Right atrium auricular region (tissue), 2 donors: ENCODE data around the gene MRM3. TPM values are rescaled to one million over a fixed set of nuclear protein-coding genes. Genes with fewer than 3 reads are reported as not detected.

Source experiments
- DNase-seq: peaks from one replicate; pipeline ENCODE4 v3.0.0-alpha.2; 2019; ENCODE audit warnings: low spot score
- H3K27ac ChIP-seq, 2 donors: fragments of 200-600 bp; sonication (generic); 1 replicate in 1 of 2; 2 replicates in 1 of 2; pipeline ENCODE4 v1.5.1; 2016 to 2019
- H3K27me3 ChIP-seq, 2 donors: fragments of 200-600 bp; sonication (generic); one replicate each; pipeline versions ENCODE4 v1.5.1 to v1.6.0; 2017 to 2019
- H3K36me3 ChIP-seq: fragments of 200-600 bp; sonication (generic); one replicate; pipeline ENCODE4 v1.5.1; 2016
- H3K4me1 ChIP-seq, 2 donors: fragments of 200-600 bp; sonication (generic); one replicate each; pipeline versions ENCODE4 v1.5.1 to v1.6.0; 2017 to 2019
- H3K4me3 ChIP-seq, 2 donors: fragments of 200-600 bp; sonication (generic); 1 replicate in 1 of 2; 2 replicates in 1 of 2; pipeline ENCODE4 v1.5.1; 2017 to 2019; ENCODE audit warnings: mild to moderate bottlenecking in 1 of 2, moderate library complexity in 1 of 2
- H3K9me3 ChIP-seq, 2 donors: fragments of 200-600 bp; sonication (generic); one replicate each; pipeline ENCODE4 v1.5.1; 2019
- total RNA-seq, 2 donors: library from RNA; depleted of rRNA; stranded (reverse); fragments of >200 nt; gene quantifications; one replicate each; pipeline ENCODE4 v1.1.0, GENCODE V29; 2016
- TF ChIP-seq, protein P1 (sequence below), 2 donors: fragments of 200-600 bp; sonication (generic); IDR thresholded peaks; one replicate each; pipeline ENCODE4 v1.5.1; 2019; ENCODE audit warnings: antibody characterized with exemption in 2 of 2

MRM3 gene
- total RNA-seq, 2 donors from 2014 or later, result 15.4 to 21.8 TPM

DNA sequence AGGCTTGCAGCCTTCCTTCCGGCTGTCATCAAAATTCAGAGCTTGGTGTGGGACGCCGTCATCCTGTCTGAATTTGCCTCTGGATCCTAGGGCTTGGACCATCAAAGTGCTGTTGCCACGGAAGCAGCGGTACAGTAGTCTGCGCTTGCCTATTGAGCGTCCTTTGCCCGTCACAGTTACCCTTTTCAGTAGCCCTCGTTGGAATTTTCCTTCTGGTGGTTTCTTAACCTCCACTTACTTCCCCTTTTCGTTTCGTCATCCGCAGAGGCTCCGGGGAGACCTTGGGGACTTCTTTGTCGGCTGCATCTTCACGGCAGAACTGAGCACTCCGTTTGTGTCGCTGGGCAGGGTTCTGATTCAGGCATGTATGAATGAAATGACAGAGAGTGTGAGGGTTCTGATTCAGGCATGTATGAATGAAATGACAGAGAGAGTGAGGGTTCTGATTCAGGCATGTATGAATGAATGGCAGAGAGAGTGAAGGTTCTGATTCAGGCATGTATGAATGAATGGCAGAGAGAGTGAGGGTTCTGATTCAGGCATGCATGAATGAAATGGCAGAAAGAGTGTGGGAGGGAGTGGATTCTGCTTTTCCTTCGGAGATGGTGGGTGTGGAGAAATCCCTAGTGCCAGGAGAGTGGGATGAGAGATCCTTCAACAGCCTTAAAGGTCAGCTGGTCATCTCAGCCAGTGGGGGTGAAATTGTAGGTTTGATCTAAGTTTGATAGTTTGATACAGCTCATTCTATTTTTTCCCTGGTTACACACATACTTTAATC is 41.7 kb upstream of the MRM3 start:
- Histone ChIP-seq H3K4me3 (no peak overlapping the region), H3K27me3 (no peaks in the 10 kb centered on the region), H3K9me3 (no peaks in the 10 kb centered on the region), H3K27ac (no peak overlapping the region), H3K36me3 (peaks cover 54% of the 10 kb centered on the region), H3K4me1 (no peaks in the 10 kb centered on the region)
- DNase-seq, result no peak
- TF ChIP-seq, protein P1, sequence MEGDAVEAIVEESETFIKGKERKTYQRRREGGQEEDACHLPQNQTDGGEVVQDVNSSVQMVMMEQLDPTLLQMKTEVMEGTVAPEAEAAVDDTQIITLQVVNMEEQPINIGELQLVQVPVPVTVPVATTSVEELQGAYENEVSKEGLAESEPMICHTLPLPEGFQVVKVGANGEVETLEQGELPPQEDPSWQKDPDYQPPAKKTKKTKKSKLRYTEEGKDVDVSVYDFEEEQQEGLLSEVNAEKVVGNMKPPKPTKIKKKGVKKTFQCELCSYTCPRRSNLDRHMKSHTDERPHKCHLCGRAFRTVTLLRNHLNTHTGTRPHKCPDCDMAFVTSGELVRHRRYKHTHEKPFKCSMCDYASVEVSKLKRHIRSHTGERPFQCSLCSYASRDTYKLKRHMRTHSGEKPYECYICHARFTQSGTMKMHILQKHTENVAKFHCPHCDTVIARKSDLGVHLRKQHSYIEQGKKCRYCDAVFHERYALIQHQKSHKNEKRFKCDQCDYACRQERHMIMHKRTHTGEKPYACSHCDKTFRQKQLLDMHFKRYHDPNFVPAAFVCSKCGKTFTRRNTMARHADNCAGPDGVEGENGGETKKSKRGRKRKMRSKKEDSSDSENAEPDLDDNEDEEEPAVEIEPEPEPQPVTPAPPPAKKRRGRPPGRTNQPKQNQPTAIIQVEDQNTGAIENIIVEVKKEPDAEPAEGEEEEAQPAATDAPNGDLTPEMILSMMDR (IDR thresholded peaks at IDR 0.05), result no peak

- no peak for DNase-seq
- TF ChIP-seq, protein P1 (IDR thresholded peaks at IDR 0.05), result no peak
- H3K27me3 ChIP-seq, result no peaks in the 10 kb centered on the region
- H3K36me3 ChIP-seq, result peaks cover 72% of the 10 kb centered on the region
- no peak overlapping the region for H3K4me3 ChIP-seq
- no peaks in the 10 kb centered on the region for H3K4me1 ChIP-seq
- no peaks in the 10 kb centered on the region for H3K9me3 ChIP-seq
- H3K27ac ChIP-seq, result no peak overlapping the region
Measured at GRCh38 chr17:742147-742793, 39.9 kb upstream of the MRM3 start.

DNA sequence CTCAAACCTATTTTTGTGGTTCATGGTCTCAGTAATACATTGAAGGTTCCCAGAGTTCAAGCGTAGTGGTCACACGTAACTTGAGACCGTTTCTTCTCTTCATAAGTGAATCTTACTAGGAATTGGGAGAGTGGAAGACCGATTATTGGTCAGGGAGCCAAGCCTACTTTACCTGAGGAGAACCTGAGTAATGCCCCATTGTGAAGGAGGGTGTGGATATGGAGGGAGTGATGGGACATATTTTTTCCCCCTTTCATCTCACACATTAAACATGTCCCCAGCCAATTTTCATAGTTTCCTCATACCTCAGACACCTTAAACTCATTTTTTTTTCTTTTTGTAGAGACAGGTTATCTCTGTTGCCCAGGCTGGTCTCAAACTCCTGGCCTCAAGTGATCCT is 39.0 kb upstream of the MRM3 start:
- DNase-seq, result no peak
- Histone ChIP-seq H3K4me1 (no peaks in the 10 kb centered on the region), H3K27ac (no peak overlapping the region), H3K4me3 (no peak overlapping the region), H3K36me3 (peaks cover 78% of the 10 kb centered on the region), H3K9me3 (no peaks in the 10 kb centered on the region), H3K27me3 (no peaks in the 10 kb centered on the region)
- TF ChIP-seq, protein P1 (IDR thresholded peaks at IDR 0.05), result no peak

GRCh38 chr17:744937-745336 is 37.2 kb upstream of the MRM3 start:
- no peaks in the 10 kb centered on the region for H3K9me3 ChIP-seq
- H3K36me3 ChIP-seq, result peaks cover 72% of the 10 kb centered on the region
- no peak overlapping the region for H3K27ac ChIP-seq
- no peak for DNase-seq
- H3K4me1 ChIP-seq, result no peaks in the 10 kb centered on the region
- TF ChIP-seq, protein P1 (IDR thresholded peaks at IDR 0.05), result no peak
- no peaks in the 10 kb centered on the region for H3K27me3 ChIP-seq
- H3K4me3 ChIP-seq, result no peak overlapping the region

DNA sequence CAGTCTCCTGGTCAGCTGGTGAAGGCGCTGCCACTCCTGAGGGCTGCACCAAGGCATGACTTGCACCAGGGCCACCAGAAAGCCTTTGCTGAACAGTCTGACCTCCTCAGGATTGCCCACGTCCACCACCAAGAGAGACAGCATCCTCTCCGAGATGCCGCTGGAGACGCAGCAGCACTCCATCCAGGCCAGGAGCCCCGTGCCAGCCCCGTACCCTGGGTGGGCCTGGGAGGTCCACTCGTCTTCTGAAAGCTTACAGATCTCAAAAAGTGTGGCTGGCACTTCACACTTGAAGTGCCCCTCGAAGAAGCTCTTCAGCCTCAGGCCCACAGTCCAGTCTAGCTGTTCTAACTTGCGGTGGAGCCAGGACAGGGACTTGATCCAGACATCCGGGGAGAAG is 36.7 kb upstream of the MRM3 start:
- Histone ChIP-seq H3K36me3 (peaks cover 68% of the 10 kb centered on the region), H3K27me3 (no peaks in the 10 kb centered on the region), H3K4me1 (peaks cover 0 to 2% of the 10 kb centered on the region in 2 donors), H3K27ac (no peak overlapping the region), H3K9me3 (no peaks in the 10 kb centered on the region), H3K4me3 (no peak overlapping the region)
- TF ChIP-seq, protein P1 (IDR thresholded peaks at IDR 0.05), result no peak
- no peak for DNase-seq
